Nephron (organoid): ENCODE results near the gene ZNF662.

Source experiments
- H3K27ac Mint-ChIP-seq, 3 experiments: 2 replicates each; pipeline ENCODE4 v1.8.0; 2020; ENCODE audit warnings: mixed read lengths in 3 of 3, mild to moderate bottlenecking in 2 of 3, moderate library complexity in 1 of 3
- H3K27me3 Mint-ChIP-seq: 2 replicates; pipeline ENCODE4 v1.8.0; 2021; ENCODE audit warnings: low read depth, mild to moderate bottlenecking, moderate library complexity, mixed read lengths
- H3K36me3 Mint-ChIP-seq: 2 replicates; pipeline ENCODE4 v1.8.0; 2020; ENCODE audit warnings: low read depth, mixed read lengths
- H3K4me1 Mint-ChIP-seq: 2 replicates; pipeline ENCODE4 v1.8.0; 2020; ENCODE audit warnings: mixed read lengths
- H3K4me3 Mint-ChIP-seq, 3 experiments: 2 replicates each; pipeline ENCODE4 v1.8.0; 2020; ENCODE audit warnings: mild to moderate bottlenecking in 3 of 3, mixed read lengths in 3 of 3, moderate library complexity in 2 of 3
- H3K9me3 Mint-ChIP-seq: 2 replicates; pipeline ENCODE4 v1.8.0; 2020; ENCODE audit warnings: mixed read lengths
- CTCF ChIP-seq, 3 experiments: fragments of 200-600 bp; sonication (generic); IDR thresholded peaks; one replicate each; pipeline ENCODE4 v1.5.0; 2021; ENCODE audit warnings: antibody characterized with exemption in 3 of 3; ENCODE audit not compliant: unreplicated experiment in 3 of 3

The ZNF662 gene

GRCh38 chr3:42906070-42906847, at the start of gene ZNF662:
TSS of gene ZNF662 (plus strand) at chr3:42906142. CDS start at chr3:42908115, 1,973 bp downstream.
- H3K4me1 Mint-ChIP-seq, result no peaks in the 10 kb centered on the region
- H3K36me3 Mint-ChIP-seq, result no peaks in the 10 kb centered on the region
- no peak within 1 kb of the TSS for H3K4me3 Mint-ChIP-seq
- H3K27me3 Mint-ChIP-seq, result peaks cover 13% of the 10 kb centered on the region
- TF ChIP-seq CTCF (IDR thresholded peaks at IDR 0.05; ENCODE audit: unreplicated experiment in 3 of 3), result no peak
- H3K27ac Mint-ChIP-seq, result no peak within 1 kb of the TSS
- peaks cover 16% of the 10 kb centered on the region for H3K9me3 Mint-ChIP-seq

GRCh38 chr3:42856544-42856943, 49.4 kb upstream of the ZNF662 start:
- peaks cover 22% of the 10 kb centered on the region for H3K9me3 Mint-ChIP-seq

GRCh38 chr3:42864321-42864950, 41.5 kb upstream of the ZNF662 start:
- Mint-ChIP-seq H3K27me3 (peaks cover 4% of the 10 kb centered on the region), H3K27ac (no peak overlapping the region), H3K36me3 (no peaks in the 10 kb centered on the region), H3K9me3 (peaks cover 17% of the 10 kb centered on the region), H3K4me3 (no peak overlapping the region), H3K4me1 (no peaks in the 10 kb centered on the region)
- no peak for TF ChIP-seq CTCF (IDR thresholded peaks at IDR 0.05; ENCODE audit: unreplicated experiment in 3 of 3)

More at GRCh38 chr3:42856544-42856943, 49.4 kb upstream of the ZNF662 start:
- H3K27ac Mint-ChIP-seq, result no peak overlapping the region
- H3K4me3 Mint-ChIP-seq, result no peak overlapping the region
- peaks cover 7% of the 10 kb centered on the region for H3K27me3 Mint-ChIP-seq
- TF ChIP-seq CTCF (IDR thresholded peaks at IDR 0.05; ENCODE audit: unreplicated experiment in 3 of 3), result no peak
- H3K4me1 Mint-ChIP-seq, result peaks cover 20% of the 10 kb centered on the region
- no peaks in the 10 kb centered on the region for H3K36me3 Mint-ChIP-seq

GRCh38 chr3:42865256-42865655, 40.7 kb upstream of the ZNF662 start:
- Mint-ChIP-seq H3K9me3 (peaks cover 11% of the 10 kb centered on the region), H3K4me1 (no peaks in the 10 kb centered on the region), H3K27ac (no peak overlapping the region), H3K36me3 (no peaks in the 10 kb centered on the region), H3K27me3 (peaks cover 4% of the 10 kb centered on the region), H3K4me3 (no peak overlapping the region)
- no peak for TF ChIP-seq CTCF (IDR thresholded peaks at IDR 0.05; ENCODE audit: unreplicated experiment in 3 of 3)

GRCh38 chr3:42867138-42867537, 38.8 kb upstream of the ZNF662 start:
- TF ChIP-seq CTCF (IDR thresholded peaks at IDR 0.05; ENCODE audit: unreplicated experiment in 3 of 3), result no peak
- Mint-ChIP-seq H3K4me3 (no peak overlapping the region), H3K27ac (no peak overlapping the region), H3K27me3 (peaks cover 7% of the 10 kb centered on the region), H3K9me3 (peaks cover under 1% of the 10 kb centered on the region), H3K4me1 (peaks cover 9% of the 10 kb centered on the region), H3K36me3 (no peaks in the 10 kb centered on the region)
